Activated B cell treated with CpG ODN at 0.5 μM for 24 hours (primary cell): ENCODE measurements around the gene LDLRAD4. TPM values are rescaled to one million over a fixed set of nuclear protein-coding genes. Genes with fewer than 3 reads are reported as not detected.
A peak's percentile ranks its signal among the peaks of the same experiment; 100 is the strongest.

Experiments
- ATAC-seq: fragments of 200-7000 bp; cut with Tn5 transposase; one replicate; pipeline ENCODE4 v1.10.0; 2021; ENCODE audit warnings: low read depth, mild to moderate bottlenecking, moderate library complexity
- CTCF ChIA-PET: fragments of 350-600 bp; sonication (Branson Sonifier 250); formaldehyde crosslinking; loops from one replicate; lab custom pipeline; 2021; ENCODE audit warnings: antibody characterized with exemption; lab: Charles Lee
- POLR2A ChIA-PET: fragments of 350-600 bp; sonication (Branson Sonifier 250); formaldehyde crosslinking; loops from one replicate; lab custom pipeline; 2021; ENCODE audit warnings: antibody characterized with exemption; lab: Charles Lee
- DNase-seq: peaks from one replicate; pipeline ENCODE4 v3.0.0; 2022
- H3K27ac Mint-ChIP-seq: one replicate; pipeline ENCODE4 v1.8.0; 2020; ENCODE audit warnings: mixed read lengths
- H3K27me3 Mint-ChIP-seq: one replicate; pipeline ENCODE4 v1.8.0; 2021; ENCODE audit warnings: mixed read lengths
- H3K36me3 Mint-ChIP-seq: one replicate; pipeline ENCODE4 v1.8.0; 2021; ENCODE audit warnings: low read depth, mixed read lengths
- H3K4me1 Mint-ChIP-seq: one replicate; pipeline ENCODE4 v1.8.0; 2021; ENCODE audit warnings: mixed read lengths
- H3K4me3 Mint-ChIP-seq: one replicate; pipeline ENCODE4 v1.8.0; 2020; ENCODE audit warnings: mild to moderate bottlenecking, mixed read lengths
- H3K9me3 Mint-ChIP-seq: one replicate; pipeline ENCODE4 v1.8.0; 2020; ENCODE audit warnings: mixed read lengths
- intact Hi-C: fragments of 100-400 bp; cut with micrococcal nuclease; formaldehyde crosslinking; loops from one replicate; pipeline ENCODE4 v1.15.1; 2024
- total RNA-seq: library from RNA; stranded (reverse); gene quantifications from 2 replicates; pipeline ENCODE4 v1.2.3, GENCODE V29; 2022
- TF ChIP-seq, protein P1 (sequence below): fragments of 200-600 bp; IDR thresholded peaks from one replicate; pipeline ENCODE4 v1.8.0; 2022; ENCODE audit warnings: antibody characterized with exemption, mild to moderate bottlenecking

The LDLRAD4 gene
- total RNA-seq, 1 donor from 2014 or later, result 66.9 TPM

DNA sequence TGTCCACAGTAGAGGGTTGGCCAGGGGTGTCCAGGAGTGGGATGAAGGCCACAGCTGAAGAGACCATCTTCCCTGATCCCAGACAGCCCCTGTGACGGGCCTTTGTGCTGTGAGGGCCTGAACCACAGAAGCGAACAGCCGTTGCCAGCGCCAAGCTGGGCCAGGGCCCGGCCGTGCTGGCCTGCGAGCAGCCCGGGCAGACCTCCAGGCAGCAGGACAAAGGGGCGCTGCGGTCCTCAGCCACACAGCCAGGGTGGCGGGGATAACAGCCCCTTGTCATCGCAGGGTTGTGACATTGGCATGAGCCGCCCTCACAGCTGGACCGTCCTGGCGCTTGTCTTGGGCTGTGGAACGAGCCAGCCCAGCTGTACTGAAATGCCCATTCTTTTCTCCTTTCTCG, 346.7 kb downstream of the LDLRAD4 start:
- no peaks in the 10 kb centered on the region for H3K27me3 Mint-ChIP-seq
- DNase-seq, result no peak
- intact Hi-C loops, result loop anchor here (5.0 kb wide), 2 partner anchors 618 to 683 kb away; partner anchors contain the start of genes PTPN2 and SEH1L
- peaks cover 92% of the 10 kb centered on the region for H3K4me1 Mint-ChIP-seq
- no peaks in the 10 kb centered on the region for H3K9me3 Mint-ChIP-seq
- CTCF ChIA-PET, result no interaction called here
- ATAC-seq, result no peak
- peak overlapping the region; percentile 99 for H3K27ac Mint-ChIP-seq
- TF ChIP-seq, protein P1, sequence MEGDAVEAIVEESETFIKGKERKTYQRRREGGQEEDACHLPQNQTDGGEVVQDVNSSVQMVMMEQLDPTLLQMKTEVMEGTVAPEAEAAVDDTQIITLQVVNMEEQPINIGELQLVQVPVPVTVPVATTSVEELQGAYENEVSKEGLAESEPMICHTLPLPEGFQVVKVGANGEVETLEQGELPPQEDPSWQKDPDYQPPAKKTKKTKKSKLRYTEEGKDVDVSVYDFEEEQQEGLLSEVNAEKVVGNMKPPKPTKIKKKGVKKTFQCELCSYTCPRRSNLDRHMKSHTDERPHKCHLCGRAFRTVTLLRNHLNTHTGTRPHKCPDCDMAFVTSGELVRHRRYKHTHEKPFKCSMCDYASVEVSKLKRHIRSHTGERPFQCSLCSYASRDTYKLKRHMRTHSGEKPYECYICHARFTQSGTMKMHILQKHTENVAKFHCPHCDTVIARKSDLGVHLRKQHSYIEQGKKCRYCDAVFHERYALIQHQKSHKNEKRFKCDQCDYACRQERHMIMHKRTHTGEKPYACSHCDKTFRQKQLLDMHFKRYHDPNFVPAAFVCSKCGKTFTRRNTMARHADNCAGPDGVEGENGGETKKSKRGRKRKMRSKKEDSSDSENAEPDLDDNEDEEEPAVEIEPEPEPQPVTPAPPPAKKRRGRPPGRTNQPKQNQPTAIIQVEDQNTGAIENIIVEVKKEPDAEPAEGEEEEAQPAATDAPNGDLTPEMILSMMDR, result no peak
- no peak overlapping the region for H3K4me3 Mint-ChIP-seq
- POLR2A ChIA-PET, result interaction anchor here (4.8 to 18.7 kb wide), 3 partner anchors 14 to 48 kb away, joined by 227 to 1007 read pairs (median 232); no protein-coding TSS in a partner anchor
- no peaks in the 10 kb centered on the region for H3K36me3 Mint-ChIP-seq

DNA sequence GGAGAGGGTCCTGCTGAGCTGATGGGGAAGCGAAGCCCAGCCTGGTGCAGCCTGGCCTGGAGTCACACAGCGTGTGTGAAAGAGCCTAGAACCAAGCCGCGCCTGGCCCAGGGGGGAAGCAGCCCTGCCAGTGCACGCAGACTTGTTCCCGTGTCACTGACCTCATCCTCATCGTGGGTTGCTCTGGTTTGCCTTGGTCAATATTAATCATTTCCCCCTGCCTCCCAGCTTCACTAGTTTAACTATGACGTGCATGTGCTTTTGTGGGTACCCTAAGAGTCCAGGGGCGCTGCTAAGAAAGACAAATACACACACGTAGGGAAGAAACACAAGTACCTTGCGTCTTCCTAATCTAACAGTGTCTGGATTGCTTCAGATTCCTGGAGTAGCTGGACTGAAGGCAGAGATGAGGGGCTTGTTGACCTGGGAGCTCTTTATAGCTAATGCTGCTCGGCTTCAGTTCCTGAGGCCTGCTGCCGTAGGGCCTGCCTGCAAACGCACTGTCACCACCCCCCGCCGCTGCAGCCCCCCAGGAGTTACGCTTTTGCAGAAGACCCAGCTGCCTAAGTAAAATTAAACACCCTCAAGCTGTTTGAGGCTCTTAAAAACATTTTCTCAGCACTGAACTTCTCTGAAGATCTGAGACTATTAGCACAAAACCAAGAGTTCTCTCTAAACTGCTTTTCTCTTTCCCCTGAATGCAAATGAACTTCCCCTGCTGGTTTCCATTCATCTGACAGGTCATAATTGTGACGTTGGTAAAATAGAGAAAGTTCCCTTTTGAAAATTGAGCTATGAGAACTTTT, 348.6 kb downstream of the LDLRAD4 start:
- ChIA-PET POLR2A (interaction anchor here (0.6 to 18.7 kb wide), 28 partner anchors 9 to 1586 kb away, joined by 3 to 1007 read pairs (median 4); partner anchors contain the start of genes CEP192, FAM210A, IMPA2 and PTPN2), CTCF (interaction anchor here (1.0 to 3.1 kb wide), 9 partner anchors 10 to 62 kb away, joined by 3 to 17 read pairs (median 6); no protein-coding TSS in a partner anchor)
- H3K27ac Mint-ChIP-seq, result peak overlapping the region; percentile 99
- TF ChIP-seq, protein P1, result no peak
- no peaks in the 10 kb centered on the region for H3K9me3 Mint-ChIP-seq
- peak; percentile 53 for ATAC-seq
- peaks cover 83% of the 10 kb centered on the region for H3K4me1 Mint-ChIP-seq
- peak overlapping the region; percentile 81 for H3K4me3 Mint-ChIP-seq
- peak; percentile 62 for DNase-seq
- no peaks in the 10 kb centered on the region for H3K36me3 Mint-ChIP-seq
- H3K27me3 Mint-ChIP-seq, result no peaks in the 10 kb centered on the region
- intact Hi-C loops, result loop anchor here (1.0 to 5.0 kb wide), 6 partner anchors 10 to 685 kb away; partner anchors contain the start of genes PTPN2 and SEH1L

DNA sequence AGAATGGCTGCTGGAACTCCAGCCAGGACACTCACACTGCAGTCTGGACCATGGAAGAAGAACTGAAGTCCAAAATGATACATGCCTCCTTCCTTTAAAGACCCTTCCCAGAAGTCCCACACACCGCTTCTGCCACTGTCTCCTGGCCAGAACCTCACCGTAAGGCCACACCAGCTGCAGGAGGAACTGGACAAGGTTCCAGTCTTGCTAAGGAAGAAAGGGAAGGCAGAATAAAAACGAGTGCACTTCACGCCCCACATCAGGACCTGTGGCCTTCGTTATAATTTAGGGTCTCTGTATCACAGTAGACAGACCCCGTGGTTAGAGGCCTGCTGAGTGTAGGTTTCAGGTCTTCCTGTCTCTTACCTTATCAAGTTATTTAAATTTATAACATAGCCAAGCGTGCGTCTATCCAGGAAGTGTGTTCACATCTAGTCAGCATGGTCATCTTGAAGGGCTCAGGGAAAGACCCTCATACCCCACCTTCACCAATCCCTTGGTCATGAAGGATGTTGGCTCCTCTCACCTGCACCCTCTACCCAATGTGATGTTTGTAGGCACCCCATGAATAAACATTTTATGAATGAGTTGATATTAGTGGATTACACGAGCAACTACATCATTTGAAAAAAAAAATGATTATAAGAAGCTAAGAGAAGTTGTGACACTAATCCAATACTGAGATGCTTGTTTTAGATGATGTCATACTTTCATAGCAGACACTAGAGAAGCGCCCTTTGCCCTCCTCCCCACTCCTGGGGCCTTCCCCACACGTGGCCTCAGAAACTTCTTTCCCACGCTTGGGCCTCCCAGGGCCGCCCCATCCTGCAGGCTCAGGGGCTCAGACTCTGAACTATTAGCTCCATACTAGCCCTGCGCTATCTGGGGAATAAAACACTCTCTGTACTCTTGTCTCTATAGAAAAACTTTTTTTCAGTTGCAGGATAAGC, 350.2 kb downstream of the LDLRAD4 start:
- Mint-ChIP-seq H3K4me3 (peak overlapping the region; percentile 45), H3K4me1 (peaks cover 69% of the 10 kb centered on the region), H3K36me3 (no peaks in the 10 kb centered on the region), H3K9me3 (no peaks in the 10 kb centered on the region), H3K27ac (peak overlapping the region; percentile 99), H3K27me3 (no peaks in the 10 kb centered on the region)
- ATAC-seq (peak; percentile 18), DNase-seq (no peak)
- TF ChIP-seq, protein P1, result no peak
- CTCF ChIA-PET, result interaction anchor here (1.9 to 3.1 kb wide), 3 partner anchors 9 to 61 kb away, joined by 6 to 17 read pairs (median 11); no protein-coding TSS in a partner anchor
- intact Hi-C loops, result loop anchor here (5.0 kb wide), 2 partner anchors 621 to 686 kb away; partner anchors contain the start of genes PTPN2 and SEH1L
- POLR2A ChIA-PET, result interaction anchor here (1.0 to 18.7 kb wide), 7 partner anchors 11 to 44 kb away, joined by 3 to 1007 read pairs (median 21); no protein-coding TSS in a partner anchor

DNA sequence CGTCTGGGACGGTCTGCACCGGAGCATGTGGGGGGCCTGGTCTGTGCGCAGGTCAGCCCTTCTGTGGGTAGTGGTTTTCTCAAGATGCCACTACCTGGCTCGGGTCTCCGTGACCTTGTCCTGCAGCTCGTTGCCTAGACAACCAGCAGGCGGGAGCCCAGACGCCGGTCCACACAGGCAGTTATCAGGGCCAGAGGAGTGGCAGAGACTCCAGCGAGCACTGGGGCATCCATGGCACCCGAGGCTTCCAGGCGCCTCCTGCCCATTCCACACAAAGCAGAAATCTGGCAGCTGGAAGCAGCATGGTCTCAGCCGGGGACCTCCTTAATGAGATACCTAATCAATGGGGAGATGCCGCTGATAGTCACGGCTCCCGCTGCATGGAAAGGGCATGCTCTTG, 351.7 kb downstream of the LDLRAD4 start:
- H3K4me1 Mint-ChIP-seq, result peaks cover 54% of the 10 kb centered on the region
- DNase-seq (no peak), ATAC-seq (no peak)
- intact Hi-C loops, result no loop called here
- ChIA-PET CTCF (interaction anchor here (1.6 kb wide), 1 partner anchor 43 kb away, joined by 3 read pairs; no protein-coding TSS in a partner anchor), POLR2A (interaction anchor here (0.6 to 18.7 kb wide), 4 partner anchors 9 to 1193 kb away, joined by 3 to 1007 read pairs (median 118); partner anchors contain the start of gene AFG3L2)
- H3K4me3 Mint-ChIP-seq, result no peak overlapping the region
- H3K27me3 Mint-ChIP-seq, result no peaks in the 10 kb centered on the region
- H3K27ac Mint-ChIP-seq, result no peak overlapping the region
- H3K9me3 Mint-ChIP-seq, result no peaks in the 10 kb centered on the region
- H3K36me3 Mint-ChIP-seq, result no peaks in the 10 kb centered on the region
- TF ChIP-seq, protein P1, result no peak
